IMR-90 (cell line): ENCODE results near the gene NOTCH3.

Source experiments
- TF ChIP-seq, protein P1 (sequence below): conservative IDR thresholded peaks from 2 replicates; pipeline ENCODE4 v1.5.1; 2012; ENCODE audit warnings: mild to moderate bottlenecking, low read depth, low read length, improper control_type of control experiment
- TF ChIP-seq, protein P2 (sequence below): fragments of 150-350 bp; IDR thresholded peaks from 2 replicates; pipeline ENCODE4 v1.6.1; 2016; ENCODE audit warnings: low read depth, mild to moderate bottlenecking, low read length, moderate library complexity, borderline replicate concordance

DNA sequence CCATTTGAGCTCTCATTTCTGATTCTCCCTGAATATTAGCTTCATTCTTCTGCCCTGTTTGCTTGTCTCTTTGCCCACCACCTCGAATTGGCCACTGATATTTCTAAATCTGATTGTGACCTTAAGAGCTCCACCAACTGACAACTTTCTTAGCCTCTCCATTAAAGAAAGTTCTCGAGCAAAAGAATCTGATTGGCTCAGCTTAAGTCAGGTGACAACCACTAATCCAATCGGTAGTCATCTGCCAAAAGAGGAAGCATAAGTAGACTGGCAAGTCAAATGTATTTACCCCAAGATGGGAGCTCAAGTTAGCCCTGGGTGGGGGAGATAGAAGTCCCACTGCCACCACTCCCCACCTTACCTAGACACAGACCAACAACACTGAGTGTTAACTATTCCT, 41.5 kb downstream of the NOTCH3 start:
- TF ChIP-seq, protein P1, sequence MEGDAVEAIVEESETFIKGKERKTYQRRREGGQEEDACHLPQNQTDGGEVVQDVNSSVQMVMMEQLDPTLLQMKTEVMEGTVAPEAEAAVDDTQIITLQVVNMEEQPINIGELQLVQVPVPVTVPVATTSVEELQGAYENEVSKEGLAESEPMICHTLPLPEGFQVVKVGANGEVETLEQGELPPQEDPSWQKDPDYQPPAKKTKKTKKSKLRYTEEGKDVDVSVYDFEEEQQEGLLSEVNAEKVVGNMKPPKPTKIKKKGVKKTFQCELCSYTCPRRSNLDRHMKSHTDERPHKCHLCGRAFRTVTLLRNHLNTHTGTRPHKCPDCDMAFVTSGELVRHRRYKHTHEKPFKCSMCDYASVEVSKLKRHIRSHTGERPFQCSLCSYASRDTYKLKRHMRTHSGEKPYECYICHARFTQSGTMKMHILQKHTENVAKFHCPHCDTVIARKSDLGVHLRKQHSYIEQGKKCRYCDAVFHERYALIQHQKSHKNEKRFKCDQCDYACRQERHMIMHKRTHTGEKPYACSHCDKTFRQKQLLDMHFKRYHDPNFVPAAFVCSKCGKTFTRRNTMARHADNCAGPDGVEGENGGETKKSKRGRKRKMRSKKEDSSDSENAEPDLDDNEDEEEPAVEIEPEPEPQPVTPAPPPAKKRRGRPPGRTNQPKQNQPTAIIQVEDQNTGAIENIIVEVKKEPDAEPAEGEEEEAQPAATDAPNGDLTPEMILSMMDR: no peak
- TF ChIP-seq, protein P2, sequence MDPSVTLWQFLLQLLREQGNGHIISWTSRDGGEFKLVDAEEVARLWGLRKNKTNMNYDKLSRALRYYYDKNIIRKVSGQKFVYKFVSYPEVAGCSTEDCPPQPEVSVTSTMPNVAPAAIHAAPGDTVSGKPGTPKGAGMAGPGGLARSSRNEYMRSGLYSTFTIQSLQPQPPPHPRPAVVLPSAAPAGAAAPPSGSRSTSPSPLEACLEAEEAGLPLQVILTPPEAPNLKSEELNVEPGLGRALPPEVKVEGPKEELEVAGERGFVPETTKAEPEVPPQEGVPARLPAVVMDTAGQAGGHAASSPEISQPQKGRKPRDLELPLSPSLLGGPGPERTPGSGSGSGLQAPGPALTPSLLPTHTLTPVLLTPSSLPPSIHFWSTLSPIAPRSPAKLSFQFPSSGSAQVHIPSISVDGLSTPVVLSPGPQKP: no peak
